ENCODE data around the gene PDK2.

PDK2 gene

GRCh38 chr17:50148226-50149090, 53.3 kb downstream of the PDK2 start:
- DNase-seq (ENCODE audit: low read depth), result no peak
- TF ChIP-seq CTCF (conservative IDR thresholded peaks at IDR 0.05; ENCODE audit: control insufficient read depth, insufficient read depth, low read depth, low read length), result no peak
- H3K4me3 ChIP-seq (ENCODE audit: control insufficient read depth, low read depth, low read length), result peak overlapping the region; percentile 77

GRCh38 chr17:50149091-50149416, 53.9 kb downstream of the PDK2 start:
- H3K4me3 ChIP-seq (ENCODE audit: control insufficient read depth, low read depth, low read length), result peak overlapping the region; percentile 77
- no peak for DNase-seq (ENCODE audit: low read depth)
- no peak for TF ChIP-seq CTCF (conservative IDR thresholded peaks at IDR 0.05; ENCODE audit: control insufficient read depth, insufficient read depth, low read depth, low read length)

- TF ChIP-seq CTCF (conservative IDR thresholded peaks at IDR 0.05; ENCODE audit: control insufficient read depth, insufficient read depth, low read depth, low read length), result no peak
- DNase-seq (ENCODE audit: low read depth), result peak; percentile 52
- peak overlapping the region; percentile 77 for H3K4me3 ChIP-seq (ENCODE audit: control insufficient read depth, low read depth, low read length)
These were observed 54.5 kb downstream of the PDK2 start for GRCh38 chr17:50149417-50150353.

GRCh38 chr17:50150354-50151040, 55.3 kb downstream of the PDK2 start, which contains the start of gene PPP1R9B:
PPP1R9B (minus strand) TSS chr17:50150677; CDS start chr17:50150513, 164 bp downstream.
- DNase-seq (ENCODE audit: low read depth), result no peak
- H3K4me3 ChIP-seq (ENCODE audit: control insufficient read depth, low read depth, low read length), result peak within 1 kb of the TSS; percentile 77
- TF ChIP-seq CTCF (conservative IDR thresholded peaks at IDR 0.05; ENCODE audit: control insufficient read depth, insufficient read depth, low read depth, low read length), result no peak

GRCh38 chr17:50151041-50151936, 56.1 kb downstream of the PDK2 start:
- DNase-seq (ENCODE audit: low read depth), result peak; percentile 84
- TF ChIP-seq CTCF (conservative IDR thresholded peaks at IDR 0.05; ENCODE audit: control insufficient read depth, insufficient read depth, low read depth, low read length), result peak; percentile 53
- peak overlapping the region; percentile 77 for H3K4me3 ChIP-seq (ENCODE audit: control insufficient read depth, low read depth, low read length)

All from fibroblast of mammary gland (primary cell).